Central memory CD4-positive, alpha-beta T cell (primary cell): ENCODE data around the gene VTI1A.
"Not testable (repeated sequence)": the region's sequence is repeated elsewhere in the genome, so short reads cannot be mapped to it uniquely, and the experiment has no call there.

ENCODE experiments used
- DNase-seq: peaks from one replicate; pipeline ENCODE4 v3.0.0; 2022

Gene VTI1A

GRCh38 chr10:112842832-112843360, 395.9 kb downstream of the VTI1A start:
- DNase-seq = no peak

- no peak for DNase-seq
These were observed 396.6 kb downstream of the VTI1A start for GRCh38 chr10:112843623-112844022.

GRCh38 chr10:112844681-112845544, 397.9 kb downstream of the VTI1A start:
- DNase-seq = no peak

- DNase-seq = no peak
These were observed 400.8 kb downstream of the VTI1A start for GRCh38 chr10:112847778-112848177.

GRCh38 chr10:112848228-112848627, 401.2 kb downstream of the VTI1A start:
- no peak for DNase-seq

GRCh38 chr10:112848868-112849430, 401.9 kb downstream of the VTI1A start:
- no peak for DNase-seq

- no peak for DNase-seq
These were observed 402.5 kb downstream of the VTI1A start for GRCh38 chr10:112849546-112849945.

- DNase-seq = no peak
These were observed 404.2 kb downstream of the VTI1A start for GRCh38 chr10:112851181-112851580.

GRCh38 chr10:112851588-112852211, 404.7 kb downstream of the VTI1A start:
- no peak for DNase-seq

GRCh38 chr10:112852306-112852705, 405.3 kb downstream of the VTI1A start:
- no peak for DNase-seq

GRCh38 chr10:112855134-112855533, 408.1 kb downstream of the VTI1A start:
- no peak for DNase-seq

GRCh38 chr10:112857493-112857892, 410.5 kb downstream of the VTI1A start:
- DNase-seq = no peak

- no peak for DNase-seq
These were observed 412.1 kb downstream of the VTI1A start for GRCh38 chr10:112858986-112859651.

GRCh38 chr10:112859793-112860192, 412.8 kb downstream of the VTI1A start:
- no peak for DNase-seq

- DNase-seq = not testable (repeated sequence)
These were observed 416.4 kb downstream of the VTI1A start for GRCh38 chr10:112863461-112863860.
